ENCODE data around the gene WFDC1.

Gene WFDC1

GRCh38 chr16:84327926-84328505, 33.3 kb downstream of the WFDC1 start:
- TF ChIP-seq CTCF (IDR thresholded peaks at IDR 0.05; ENCODE audit: insufficient read depth, missing control alignments): no peak
- no peak for FAIRE-seq
- no peak for DNase-seq (ENCODE audit: insufficient read length, low spot score)

- no peak for TF ChIP-seq CTCF (IDR thresholded peaks at IDR 0.05; ENCODE audit: insufficient read depth, missing control alignments)
- DNase-seq (ENCODE audit: insufficient read length, low spot score): no peak
- FAIRE-seq: no peak
These were observed 34.3 kb downstream of the WFDC1 start for GRCh38 chr16:84329016-84329415.

- DNase-seq (ENCODE audit: insufficient read length, low spot score) (no peak), FAIRE-seq (no peak)
- no peak for TF ChIP-seq CTCF (IDR thresholded peaks at IDR 0.05; ENCODE audit: insufficient read depth, missing control alignments)
These were observed 35.4 kb downstream of the WFDC1 start for GRCh38 chr16:84329843-84330684.

GRCh38 chr16:84330685-84331050, 36.0 kb downstream of the WFDC1 start:
- no peak for DNase-seq (ENCODE audit: insufficient read length, low spot score)
- TF ChIP-seq CTCF (IDR thresholded peaks at IDR 0.05; ENCODE audit: insufficient read depth, missing control alignments): no peak
- no peak for FAIRE-seq

- FAIRE-seq (no peak), DNase-seq (ENCODE audit: insufficient read length, low spot score) (no peak)
- TF ChIP-seq CTCF (IDR thresholded peaks at IDR 0.05; ENCODE audit: insufficient read depth, missing control alignments): no peak
These were observed 37.5 kb downstream of the WFDC1 start for GRCh38 chr16:84331998-84332780.

- DNase-seq (ENCODE audit: insufficient read length, low spot score) (no peak), FAIRE-seq (no peak)
- TF ChIP-seq CTCF (IDR thresholded peaks at IDR 0.05; ENCODE audit: insufficient read depth, missing control alignments): no peak
These were observed 38.5 kb downstream of the WFDC1 start for GRCh38 chr16:84332975-84333684.

All from D721Med (cell line).